HG03139 (cell line): ENCODE results near the gene CDH12.
"Not testable (repeated sequence)": the region's sequence is repeated elsewhere in the genome, so short reads cannot be mapped to it uniquely, and the experiment has no call there.

Experiments
- ATAC-seq: cut with Tn5 transposase; IDR thresholded peaks from one replicate; pipeline ENCODE4 v1.9.1; 2021; ENCODE audit not compliant: unreplicated experiment

Gene CDH12

DNA sequence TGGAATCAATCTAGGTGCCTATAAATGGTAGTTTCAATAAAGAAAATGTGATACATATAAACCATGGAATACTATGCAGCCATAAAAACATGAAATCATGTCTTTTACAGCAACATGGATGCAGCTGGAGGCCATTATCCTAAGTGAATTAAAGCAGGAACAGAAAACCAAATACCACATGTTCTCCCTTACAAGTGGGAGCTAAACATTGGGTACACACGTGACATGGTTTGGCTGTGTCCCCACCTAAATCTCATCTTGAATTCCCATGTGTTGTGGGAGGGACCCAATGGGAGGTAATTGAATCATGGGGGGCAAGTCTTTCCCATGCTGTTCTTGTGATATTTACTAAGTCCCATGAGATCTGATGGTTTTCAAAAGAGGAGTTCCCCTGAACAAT, 78.9 kb downstream of the CDH12 start:
- ATAC-seq = not testable (repeated sequence)

DNA sequence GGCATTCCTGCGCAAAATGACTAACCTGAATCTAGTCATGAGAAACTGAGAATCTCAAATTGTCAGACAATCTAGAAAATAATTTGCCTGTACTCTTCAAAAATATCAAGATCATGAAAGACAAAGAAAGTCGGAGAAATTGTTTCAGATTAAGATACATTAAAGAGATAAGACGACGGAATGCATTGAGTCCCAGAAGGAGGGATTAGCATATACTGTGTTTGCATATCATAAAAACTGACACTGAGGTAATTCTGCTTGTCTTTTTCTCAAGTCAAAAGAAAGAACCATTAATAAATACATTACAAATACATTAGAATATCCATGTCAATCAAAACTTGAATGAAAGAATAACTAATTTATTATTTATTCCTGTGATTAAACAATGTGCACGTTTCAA, 88.4 kb downstream of the CDH12 start:
- no peak for ATAC-seq

DNA sequence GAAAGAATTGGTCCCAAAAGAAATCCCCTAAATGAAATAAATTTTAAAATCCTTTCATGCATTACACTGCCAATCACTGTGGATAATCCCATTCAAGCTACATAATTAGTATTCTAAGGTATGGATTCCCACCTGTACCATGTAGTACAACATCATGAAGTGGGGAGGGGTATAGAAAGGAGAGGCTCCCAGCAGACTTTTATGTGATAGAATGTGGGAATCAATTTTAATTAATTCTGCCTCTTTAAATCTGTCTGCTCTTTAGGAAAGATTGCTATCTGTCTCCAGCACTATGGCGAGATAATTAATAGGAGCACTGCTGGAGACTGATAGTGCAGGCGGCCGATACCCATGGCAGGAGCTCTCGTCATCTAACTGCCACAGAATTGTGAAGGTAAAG, 95.4 kb downstream of the CDH12 start:
- ATAC-seq = no peak

DNA sequence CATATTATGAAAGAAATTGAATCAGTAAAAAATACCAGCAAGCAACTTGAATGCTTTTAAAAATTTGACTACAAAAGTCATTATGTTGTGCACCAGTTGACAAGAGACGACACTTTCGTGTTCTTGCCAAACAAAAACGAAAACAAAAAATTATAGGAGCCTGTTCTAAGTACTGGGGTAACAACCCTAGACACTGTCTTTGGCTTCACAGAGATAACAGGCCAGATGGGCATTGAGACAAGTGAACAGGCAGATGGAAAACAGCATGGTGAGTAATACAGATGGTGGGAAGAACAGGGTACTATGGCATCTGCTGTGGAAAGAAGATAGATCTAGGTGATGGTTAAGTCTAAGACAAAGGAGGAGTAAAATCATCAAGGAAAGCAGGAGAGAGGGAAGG, 99.0 kb downstream of the CDH12 start:
- ATAC-seq = no peak

DNA sequence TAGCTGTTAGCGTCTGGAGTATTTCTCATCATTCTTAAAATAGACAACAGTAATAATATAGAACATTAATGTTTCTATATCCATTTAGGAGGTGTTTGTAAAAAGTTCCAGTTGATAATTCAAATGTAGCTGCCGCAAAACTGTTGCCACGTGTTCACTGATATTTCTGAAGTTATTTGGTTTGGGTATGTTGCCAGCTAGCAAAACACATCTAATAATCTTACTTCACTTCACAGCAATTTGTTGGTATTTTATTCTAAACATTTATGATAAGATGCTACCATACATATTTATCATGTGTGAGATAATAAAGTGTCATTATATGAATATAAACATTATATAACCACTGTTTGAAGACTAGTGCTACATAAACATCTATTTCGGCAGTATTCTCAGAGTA, 101.6 kb downstream of the CDH12 start:
- ATAC-seq = no peak

DNA sequence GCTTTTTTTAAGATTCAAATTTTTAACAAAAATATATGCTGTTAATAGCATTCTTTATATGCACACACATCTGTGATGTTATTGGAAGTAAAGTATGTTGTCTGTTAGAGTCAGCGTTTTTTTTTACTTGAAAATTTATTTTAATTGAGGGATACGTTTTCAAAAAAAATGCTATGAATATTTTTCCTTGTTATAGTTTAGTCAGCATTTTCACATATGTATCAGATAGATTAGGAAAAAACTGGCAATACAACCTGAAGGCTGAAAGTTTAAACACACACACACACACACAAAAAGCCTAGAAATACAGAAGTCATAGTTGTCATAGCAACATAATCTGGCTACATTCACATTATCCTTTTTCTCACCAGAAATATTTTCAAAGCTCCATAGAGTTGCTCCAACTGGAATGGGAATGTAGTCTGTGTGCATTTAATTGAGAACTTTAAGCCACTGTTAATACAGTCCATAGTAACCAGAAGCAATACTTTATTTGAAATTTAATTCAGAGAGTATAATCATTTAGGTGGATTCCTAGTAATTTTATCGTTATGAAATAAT, 116.6 kb downstream of the CDH12 start:
- ATAC-seq = no peak

DNA sequence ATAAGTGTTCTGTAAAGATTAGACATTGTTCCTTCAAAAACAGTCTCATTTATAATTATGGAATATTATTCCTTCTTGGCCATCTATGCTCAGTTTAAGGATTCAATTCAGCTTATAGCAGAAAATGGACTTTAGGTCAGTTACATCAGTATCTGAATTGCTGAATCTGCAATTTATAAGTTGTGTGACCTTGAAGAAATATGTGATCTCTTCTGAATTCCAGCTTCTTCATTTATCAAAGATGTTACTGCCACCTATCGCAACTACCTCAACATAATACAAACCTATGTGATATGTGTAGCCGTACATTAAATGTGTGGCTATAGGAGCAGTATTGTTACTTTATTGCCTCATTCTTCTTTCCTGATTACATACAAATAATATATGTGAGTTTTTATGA, 118.2 kb downstream of the CDH12 start:
- no peak for ATAC-seq

DNA sequence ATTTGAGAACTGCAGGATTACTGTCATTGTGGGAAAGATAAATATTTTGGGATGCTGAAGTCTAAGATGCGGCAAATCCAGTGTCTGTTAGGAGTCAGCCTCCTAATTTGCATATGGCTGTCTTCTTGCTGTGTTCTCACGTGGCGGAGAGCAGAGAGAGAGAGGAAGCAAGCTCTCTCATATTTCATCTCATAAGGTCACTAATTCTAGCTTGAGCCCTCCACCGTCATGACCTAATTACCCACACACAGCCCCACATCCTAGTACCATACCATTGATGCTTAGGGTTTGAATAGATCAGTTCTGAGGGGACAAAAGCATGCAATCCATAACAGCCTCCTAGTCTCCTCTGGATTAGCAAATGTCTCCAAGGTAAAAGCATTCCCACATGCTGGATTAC, 124.5 kb downstream of the CDH12 start:
- no peak for ATAC-seq

DNA sequence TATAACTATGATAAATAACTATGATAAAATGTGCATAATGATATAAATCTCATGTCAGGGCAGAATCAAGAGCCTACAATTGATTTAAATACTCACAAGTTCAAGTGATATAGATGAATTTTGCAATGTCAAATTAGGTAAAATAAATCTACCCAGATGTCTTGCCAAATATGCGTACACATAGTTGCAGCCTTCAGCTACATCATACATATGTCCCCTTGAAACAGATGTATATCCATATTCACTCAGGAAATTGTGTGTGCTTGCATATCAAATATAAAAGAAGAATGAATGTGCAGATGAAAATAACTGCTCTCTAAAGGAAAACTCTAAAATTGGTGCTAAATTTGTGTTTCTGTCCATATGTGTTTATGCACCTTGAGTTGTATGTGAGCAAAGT, 130.7 kb downstream of the CDH12 start:
- ATAC-seq = no peak

DNA sequence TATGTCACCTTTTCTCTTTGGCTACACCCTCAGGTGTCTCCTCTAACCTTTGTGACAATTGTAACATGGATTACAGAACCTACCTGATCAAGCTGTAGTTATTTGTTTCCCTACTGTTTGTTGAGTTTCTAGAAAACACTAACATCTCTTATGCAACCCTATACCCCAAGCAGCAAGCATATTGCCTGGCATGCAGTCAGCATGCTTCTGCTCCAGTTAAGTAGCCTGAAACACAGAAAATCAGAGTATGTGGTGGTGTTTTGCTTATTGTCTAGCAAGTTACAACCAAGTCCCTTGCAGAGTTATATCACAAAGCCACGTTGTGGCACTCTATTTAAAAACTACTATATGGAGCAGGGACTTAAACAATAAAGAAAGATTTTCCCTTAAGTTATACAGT, 131.1 kb downstream of the CDH12 start:
- no peak for ATAC-seq

DNA sequence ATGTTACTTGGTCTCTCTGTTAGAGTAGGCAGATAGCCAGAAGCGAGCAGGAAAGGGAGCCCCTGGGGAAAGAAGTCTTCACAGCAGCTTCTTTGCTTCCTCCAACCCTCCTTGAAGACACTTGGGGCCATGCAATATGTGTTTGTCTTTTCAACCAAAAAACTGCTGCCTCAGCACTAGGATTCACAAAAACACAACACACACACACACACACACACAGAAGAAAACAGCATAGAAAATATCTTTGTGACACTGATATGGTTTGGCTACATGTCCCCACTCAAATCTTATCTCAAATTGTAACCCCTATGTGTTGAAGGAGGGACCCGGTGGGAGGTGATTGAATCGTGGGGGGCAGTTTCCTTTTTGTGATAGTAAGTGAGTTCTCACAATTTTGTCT, 133.3 kb downstream of the CDH12 start:
- ATAC-seq = no peak

DNA sequence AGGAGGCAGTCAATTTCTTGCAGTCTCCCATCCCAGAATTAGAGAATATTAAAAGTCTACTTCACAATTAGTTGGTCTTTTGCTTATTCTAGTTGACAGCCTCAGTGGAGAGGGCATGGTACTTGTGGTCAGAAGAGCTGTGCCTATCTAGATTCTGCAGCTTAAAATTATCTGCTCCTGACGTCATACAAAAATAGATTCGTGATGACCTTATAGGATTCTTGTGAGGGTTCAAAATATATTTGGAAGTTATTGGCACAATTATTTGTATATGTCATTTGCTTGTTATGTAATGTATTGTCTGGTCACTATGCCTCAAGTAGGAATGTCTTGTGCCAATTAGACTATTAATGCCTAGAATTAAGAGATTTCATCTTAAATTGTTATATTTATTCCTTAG, 142.5 kb downstream of the CDH12 start:
- ATAC-seq = no peak

DNA sequence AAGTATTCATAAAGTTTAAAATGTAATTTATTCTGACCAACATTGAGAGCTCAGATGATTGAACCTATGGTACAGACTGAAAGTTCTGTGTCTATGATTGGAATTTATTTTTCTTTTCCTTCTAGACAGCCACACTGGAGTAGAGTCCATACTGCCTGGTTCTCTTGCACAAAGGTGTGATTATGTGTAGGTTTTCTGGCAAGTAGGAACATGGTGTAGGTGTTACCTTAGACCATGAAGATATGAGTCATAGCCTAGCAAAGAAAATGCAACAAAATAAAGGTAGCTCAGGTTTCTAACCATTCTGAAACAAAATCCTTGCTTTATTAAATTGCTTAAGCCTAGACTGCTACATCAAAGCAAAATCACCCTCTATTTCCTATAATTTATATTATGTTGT, 143.4 kb downstream of the CDH12 start:
- no peak for ATAC-seq

DNA sequence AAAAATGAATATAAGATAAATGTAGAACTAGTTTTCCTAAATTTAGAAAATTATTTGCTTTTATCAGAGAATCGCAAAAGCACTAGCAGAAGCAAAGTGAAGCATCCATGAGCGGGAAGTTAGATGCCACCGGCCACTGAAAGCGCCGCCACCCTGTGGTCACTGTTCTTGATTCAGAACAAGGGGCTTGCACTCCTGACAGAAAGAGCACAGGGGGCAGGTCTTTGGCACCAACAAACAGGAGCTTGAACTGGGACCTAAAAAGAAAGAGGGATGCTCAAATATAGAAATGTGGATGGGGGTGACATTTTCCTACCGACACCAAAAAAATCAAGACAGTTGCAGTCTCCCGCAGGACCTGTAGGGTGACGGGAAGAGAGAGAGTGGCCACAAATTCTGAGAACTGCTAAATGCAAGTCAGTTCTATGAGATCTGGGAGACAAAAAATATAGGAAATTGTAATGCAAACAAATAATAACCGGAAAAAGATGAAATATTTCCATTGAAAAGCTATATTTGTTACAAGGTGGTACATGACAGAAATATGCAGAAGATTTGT, 144.3 kb downstream of the CDH12 start:
- ATAC-seq = no peak

DNA sequence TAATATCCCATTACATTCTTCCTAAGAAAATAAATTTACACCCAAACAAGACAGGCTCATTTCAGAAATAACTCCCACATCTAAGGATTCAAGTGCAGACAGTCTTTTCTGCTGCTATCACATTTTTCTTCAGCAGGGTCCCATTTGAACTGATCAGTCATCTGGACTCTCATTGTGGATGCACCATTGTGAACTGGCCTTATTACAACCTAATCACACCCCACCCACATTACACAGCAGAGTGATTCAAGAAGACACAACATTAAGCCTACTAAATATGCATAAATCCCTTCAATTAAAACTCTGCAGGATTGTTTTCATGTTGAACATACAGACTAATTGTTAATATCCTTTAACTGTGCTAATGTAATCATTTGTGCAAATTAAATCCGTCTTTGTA, 146.2 kb downstream of the CDH12 start:
- ATAC-seq = no peak

DNA sequence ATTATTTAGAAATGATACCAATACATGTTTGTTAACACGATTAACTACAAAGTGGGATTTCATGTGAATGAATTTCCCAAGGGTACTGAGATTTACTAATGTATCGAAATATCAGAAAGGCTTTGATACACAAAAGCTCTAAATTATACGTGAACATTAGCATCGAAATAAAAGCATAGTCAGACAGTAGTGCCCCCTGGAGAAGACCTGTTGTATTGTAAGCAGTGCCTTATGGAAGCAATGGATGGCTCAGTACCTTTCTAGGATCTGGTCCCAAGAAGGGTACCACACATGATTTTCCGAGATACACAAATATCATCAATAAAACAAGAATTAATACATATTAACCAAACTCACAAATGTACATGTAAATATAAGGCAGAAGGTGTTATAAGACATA, 153.8 kb downstream of the CDH12 start:
- no peak for ATAC-seq

DNA sequence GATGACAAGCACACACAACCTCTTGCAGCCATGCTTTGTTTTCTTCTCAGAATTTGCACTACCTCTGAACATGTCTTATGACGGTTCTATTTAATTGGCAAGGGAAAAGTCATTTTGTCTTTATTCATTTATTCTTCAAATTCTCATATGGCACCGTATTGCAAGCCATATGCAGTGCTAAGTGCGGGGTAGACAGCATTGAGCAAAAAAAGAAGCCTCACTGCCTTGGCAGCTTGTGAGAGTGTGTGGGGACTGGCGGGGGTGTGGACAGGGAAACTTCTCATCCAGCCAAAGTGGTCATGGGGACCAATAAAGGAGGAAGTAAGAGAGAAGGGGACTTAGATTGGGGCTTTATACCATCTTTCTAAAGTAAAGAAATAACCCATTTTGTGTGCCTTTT, 160.0 kb downstream of the CDH12 start:
- no peak for ATAC-seq

DNA sequence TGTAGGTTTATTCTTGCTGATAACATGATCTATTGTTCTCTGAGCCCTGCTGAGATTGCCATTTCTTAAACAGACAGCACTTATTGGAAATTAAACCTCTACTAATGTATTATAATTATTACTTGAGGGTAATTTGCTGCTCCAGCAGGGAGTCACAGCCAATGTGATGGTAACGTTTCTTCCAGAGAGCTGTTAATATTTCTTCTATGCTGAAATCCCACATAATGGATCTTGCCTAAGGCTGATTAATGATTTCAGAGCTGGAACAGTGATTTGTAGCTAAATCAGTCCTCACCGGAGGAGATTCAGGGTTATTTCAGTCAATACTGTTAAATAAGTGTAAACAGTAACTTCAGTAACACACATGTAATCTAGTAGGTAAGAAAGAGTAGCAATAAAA, 170.1 kb downstream of the CDH12 start:
- ATAC-seq = no peak

DNA sequence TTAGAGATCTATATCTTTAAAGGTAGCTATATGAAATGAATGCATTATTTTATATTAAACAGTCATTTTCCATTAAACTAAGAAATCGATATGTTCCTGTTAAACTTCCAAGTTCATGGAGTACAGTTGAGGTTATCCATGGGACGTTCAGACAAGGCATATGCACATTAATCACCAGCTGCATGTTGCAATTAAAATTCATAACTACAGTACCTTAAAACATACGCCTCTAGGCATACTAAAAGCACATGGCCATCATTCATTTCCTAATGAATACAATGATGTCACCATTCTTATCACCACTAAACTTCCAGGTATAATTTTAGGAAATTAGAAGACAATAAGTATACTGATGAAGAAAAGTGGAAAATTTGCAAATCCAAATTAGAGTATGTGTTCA, 174.3 kb downstream of the CDH12 start:
- no peak for ATAC-seq

DNA sequence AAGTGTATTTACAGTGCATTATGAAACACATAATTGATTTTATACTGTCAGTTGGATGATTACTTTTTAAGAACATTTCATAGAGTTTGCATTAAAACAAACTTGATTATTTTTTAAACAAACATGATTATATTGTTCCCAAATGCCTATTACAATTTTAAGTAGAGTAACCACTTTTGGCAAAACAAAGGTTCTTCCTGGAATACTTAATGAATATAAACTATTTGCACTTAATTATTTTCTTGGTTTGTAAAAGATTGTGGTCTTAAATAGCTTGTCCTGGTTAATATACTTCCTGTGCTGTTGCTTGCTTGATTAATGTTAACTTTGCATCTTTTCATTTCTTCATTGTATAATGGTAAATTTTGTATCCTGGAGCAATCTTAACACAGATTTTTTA, 180.0 kb downstream of the CDH12 start:
- no peak for ATAC-seq

DNA sequence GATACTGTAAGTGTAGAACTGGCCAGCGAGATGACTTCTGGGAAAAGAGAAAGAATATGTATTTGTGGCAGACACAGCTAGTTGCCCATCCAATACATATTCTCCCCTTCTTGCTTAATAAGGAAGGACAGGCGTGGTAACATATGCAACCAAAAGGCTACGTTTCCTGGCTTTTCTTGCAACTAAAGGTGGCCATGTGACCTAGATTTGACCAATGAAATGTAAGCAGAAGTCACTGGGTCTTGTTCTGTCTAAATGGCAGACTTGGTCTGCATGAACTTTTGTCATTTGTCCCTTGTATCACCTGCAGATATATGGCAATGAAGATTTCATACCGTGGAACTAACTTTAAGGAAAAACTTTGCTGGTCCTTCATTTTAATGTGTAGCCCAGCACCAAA, 183.8 kb downstream of the CDH12 start:
- ATAC-seq = no peak

DNA sequence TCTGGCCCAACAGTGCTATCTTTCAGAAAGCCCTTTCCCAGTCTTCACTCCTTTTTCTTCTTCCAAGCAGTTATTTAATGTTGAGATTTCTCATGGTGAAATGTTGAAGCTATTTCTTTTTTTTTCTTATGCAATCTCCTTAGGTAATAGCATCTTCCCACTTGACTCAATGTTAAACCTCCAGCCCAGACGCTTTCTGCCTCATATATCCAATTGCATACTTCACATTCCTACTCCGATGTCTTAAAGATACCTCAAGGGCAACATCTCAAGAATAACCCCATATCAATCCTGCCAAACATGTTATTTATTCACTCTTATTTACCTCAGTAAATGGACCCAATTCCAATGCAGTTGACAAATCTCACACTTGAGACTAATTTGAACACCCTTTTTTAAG, 187.3 kb downstream of the CDH12 start:
- ATAC-seq = no peak

DNA sequence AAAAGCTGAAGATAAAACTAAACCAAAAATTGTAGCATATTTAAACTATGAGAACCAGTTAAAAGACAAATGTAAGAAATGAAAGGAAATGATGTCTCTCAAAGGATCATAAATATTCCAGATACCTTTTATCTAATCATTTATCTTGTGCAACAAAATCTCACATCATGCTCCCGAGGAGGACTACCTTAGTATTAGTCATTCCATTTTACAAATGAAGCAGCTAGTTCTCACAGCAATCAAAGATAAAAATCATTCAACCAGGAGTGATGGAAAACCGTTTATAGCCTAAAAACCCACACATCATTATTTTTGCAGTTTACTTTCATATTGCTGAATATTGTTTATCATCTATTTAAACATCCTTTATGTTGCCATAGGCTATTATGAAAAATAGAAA, 190.0 kb downstream of the CDH12 start:
- ATAC-seq = no peak

DNA sequence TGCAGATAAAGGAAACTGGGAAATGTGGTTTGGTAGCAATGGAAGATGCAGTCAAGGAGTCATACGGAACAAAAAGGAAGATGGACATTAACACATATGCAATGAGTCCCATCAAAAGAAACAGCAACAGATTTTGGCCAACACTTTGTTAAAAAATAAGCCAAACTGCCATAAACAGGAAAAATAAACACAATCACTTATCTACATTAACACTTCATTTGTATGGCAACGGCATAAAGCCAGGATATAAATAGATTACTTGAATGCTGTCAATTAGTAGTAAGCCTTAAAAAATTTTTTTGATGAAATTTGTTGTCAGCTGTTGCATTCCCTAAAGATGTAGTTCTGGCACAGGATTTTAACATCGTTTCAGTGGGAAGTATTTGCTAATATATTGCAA, 190.8 kb downstream of the CDH12 start:
- no peak for ATAC-seq
